Body of pancreas (tissue), 4 donors: Measurements from ENCODE around the gene PGGT1B. TPM values are rescaled to one million over a fixed set of nuclear protein-coding genes. Genes with fewer than 3 reads are reported as not detected.

Experiments used
- ATAC-seq: fragments of 150-250 bp; one replicate; pipeline ENCODE4 v1.9.1; 2016
- DNase-seq, 4 donors: peaks; one replicate each; pipeline ENCODE4 v3.0.0-alpha.2; 2019
- H3K27ac ChIP-seq, 4 donors: fragments of 200-600 bp; sonication (generic); 1 replicate in 3 of 4; 2 replicates in 1 of 4; pipeline versions ENCODE4 v1.5.1 to v1.6.1; 2016 to 2019; ENCODE audit warnings: mild to moderate bottlenecking in 1 of 4, mixed read lengths in 1 of 4, moderate library complexity in 1 of 4
- H3K27me3 ChIP-seq, 2 donors: fragments of 200-600 bp; sonication (generic); one replicate each; pipeline ENCODE4 v1.6.0; 2016; ENCODE audit warnings: mild to moderate bottlenecking in 1 of 2
- H3K36me3 ChIP-seq, 2 donors: fragments of 200-600 bp; sonication (generic); replicated peaks in 1 of 2; 2 replicates each; pipeline ENCODE4 v1.5.1; 2016; ENCODE audit warnings: low read depth in 2 of 2; ENCODE audit not compliant: insufficient read depth in 1 of 2
- H3K4me1 ChIP-seq: fragments of 200-600 bp; sonication (generic); one replicate; pipeline ENCODE4 v1.6.0; 2016
- H3K4me3 ChIP-seq, 2 donors: fragments of 200-600 bp; sonication (generic); 1 replicate in 1 of 2; 2 replicates in 1 of 2; pipeline ENCODE4 v1.5.1; 2016 to 2019
- H3K9me3 ChIP-seq, 3 donors: fragments of 200-600 bp; sonication (generic); 1 replicate in 2 of 3; 2 replicates in 1 of 3; pipeline ENCODE4 v1.5.1; 2016
- POLR2A ChIP-seq, 3 donors: fragments of 450-650 bp; IDR thresholded peaks; one replicate each; pipeline ENCODE4 v1.6.1; 2016; ENCODE audit warnings: antibody characterized with exemption in 3 of 3, mild to moderate bottlenecking in 2 of 3
- WGBS, 2 donors: methylation state at CpG; one replicate each; pipeline ENCODE4 v1.1.5; 2017; 5-methylcytosine and 5-hydroxymethylcytosine counted together
- intact Hi-C: fragments of 100-400 bp; cut with DNase I; formaldehyde crosslinking; loops from one replicate; pipeline ENCODE4 v1.15.1; 2023
- total RNA-seq, 2 donors: library from RNA; depleted of rRNA; stranded (reverse); fragments of >200 nt; gene quantifications; one replicate each; pipeline ENCODE4 v1.1.0, GENCODE V29; 2016
- TF ChIP-seq, protein P1 (sequence below), 7 experiments: fragments of 450-650 bp in 4 of 7; fragments of 200-600 bp in 3 of 7; sonication (generic) in 3 of 7; IDR thresholded peaks; one replicate each; pipeline ENCODE4 v1.5.1; 2016 to 2019; ENCODE audit warnings: antibody characterized with exemption in 7 of 7

The PGGT1B gene
- total RNA-seq, 2 donors from 2014 or later: 5.6 to 10.9 TPM

DNA sequence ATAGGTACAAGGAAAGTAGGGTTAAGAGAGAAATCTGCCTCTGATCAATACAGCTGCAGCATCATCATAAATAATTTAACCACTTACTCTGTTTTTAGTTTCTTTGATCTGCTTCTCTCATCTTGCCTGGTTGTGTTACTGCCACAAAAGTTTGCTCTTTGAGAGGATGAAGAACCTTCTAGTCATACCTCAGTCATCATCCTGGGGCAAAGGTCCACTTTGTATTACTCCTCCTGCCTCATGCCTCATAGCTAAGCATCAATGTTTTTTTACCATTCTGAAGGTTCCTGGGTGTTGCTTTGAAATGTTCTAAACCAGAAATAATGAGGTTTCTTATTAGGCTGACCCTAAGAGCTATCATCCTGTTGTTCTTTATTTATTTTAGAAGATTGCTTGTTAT lies 75.9 kb downstream of the PGGT1B start:
- ATAC-seq: no peak

DNA sequence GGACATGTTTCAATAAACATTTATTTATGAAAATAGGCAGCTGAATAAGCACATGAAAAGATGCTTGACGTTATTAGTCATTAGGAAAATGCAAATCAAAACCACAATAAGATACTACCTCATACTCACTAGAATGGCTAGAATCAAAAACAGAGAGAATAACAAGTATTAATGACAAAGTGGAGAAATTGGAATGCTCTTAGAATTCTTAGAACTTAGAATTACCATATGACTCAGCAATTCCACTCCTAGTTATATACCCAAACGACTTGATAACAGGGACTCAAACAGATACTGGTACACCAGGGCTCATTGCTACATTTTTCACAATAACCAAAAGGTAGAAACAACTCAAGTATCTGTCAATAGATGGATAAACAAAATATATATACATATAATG lies 77.9 kb downstream of the PGGT1B start:
- ATAC-seq (no peak), DNase-seq (no peak)
- no peak overlapping the region for H3K4me3 ChIP-seq
- peaks cover 0 to 23% of the 10 kb centered on the region in 2 donors for H3K27me3 ChIP-seq
- WGBS, 2 donors: 73 to 83% methylated on average over 2 of the region's 2 CpGs
- no peak overlapping the region for H3K27ac ChIP-seq
- H3K36me3 ChIP-seq: no peaks in the 10 kb centered on the region
- TF ChIP-seq POLR2A (IDR thresholded peaks at IDR 0.05): no peak
- TF ChIP-seq, protein P1, sequence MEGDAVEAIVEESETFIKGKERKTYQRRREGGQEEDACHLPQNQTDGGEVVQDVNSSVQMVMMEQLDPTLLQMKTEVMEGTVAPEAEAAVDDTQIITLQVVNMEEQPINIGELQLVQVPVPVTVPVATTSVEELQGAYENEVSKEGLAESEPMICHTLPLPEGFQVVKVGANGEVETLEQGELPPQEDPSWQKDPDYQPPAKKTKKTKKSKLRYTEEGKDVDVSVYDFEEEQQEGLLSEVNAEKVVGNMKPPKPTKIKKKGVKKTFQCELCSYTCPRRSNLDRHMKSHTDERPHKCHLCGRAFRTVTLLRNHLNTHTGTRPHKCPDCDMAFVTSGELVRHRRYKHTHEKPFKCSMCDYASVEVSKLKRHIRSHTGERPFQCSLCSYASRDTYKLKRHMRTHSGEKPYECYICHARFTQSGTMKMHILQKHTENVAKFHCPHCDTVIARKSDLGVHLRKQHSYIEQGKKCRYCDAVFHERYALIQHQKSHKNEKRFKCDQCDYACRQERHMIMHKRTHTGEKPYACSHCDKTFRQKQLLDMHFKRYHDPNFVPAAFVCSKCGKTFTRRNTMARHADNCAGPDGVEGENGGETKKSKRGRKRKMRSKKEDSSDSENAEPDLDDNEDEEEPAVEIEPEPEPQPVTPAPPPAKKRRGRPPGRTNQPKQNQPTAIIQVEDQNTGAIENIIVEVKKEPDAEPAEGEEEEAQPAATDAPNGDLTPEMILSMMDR (IDR thresholded peaks at IDR 0.05): no peak
- no peaks in the 10 kb centered on the region for H3K9me3 ChIP-seq
- intact Hi-C loops: no loop called here
- H3K4me1 ChIP-seq: peaks cover 10% of the 10 kb centered on the region

More for the DNA sequence above, 75.9 kb downstream of the PGGT1B start:
- H3K4me1 ChIP-seq: no peaks in the 10 kb centered on the region
- no peak for DNase-seq
- TF ChIP-seq POLR2A (IDR thresholded peaks at IDR 0.05): no peak
- TF ChIP-seq, protein P1 (IDR thresholded peaks at IDR 0.05): no peak
- intact Hi-C loops: no loop called here
- peaks cover 0 to 13% of the 10 kb centered on the region in 2 donors for H3K27me3 ChIP-seq
- no peak overlapping the region for H3K27ac ChIP-seq
- no peaks in the 10 kb centered on the region for H3K36me3 ChIP-seq
- no peak overlapping the region for H3K4me3 ChIP-seq
- no peaks in the 10 kb centered on the region for H3K9me3 ChIP-seq

DNA sequence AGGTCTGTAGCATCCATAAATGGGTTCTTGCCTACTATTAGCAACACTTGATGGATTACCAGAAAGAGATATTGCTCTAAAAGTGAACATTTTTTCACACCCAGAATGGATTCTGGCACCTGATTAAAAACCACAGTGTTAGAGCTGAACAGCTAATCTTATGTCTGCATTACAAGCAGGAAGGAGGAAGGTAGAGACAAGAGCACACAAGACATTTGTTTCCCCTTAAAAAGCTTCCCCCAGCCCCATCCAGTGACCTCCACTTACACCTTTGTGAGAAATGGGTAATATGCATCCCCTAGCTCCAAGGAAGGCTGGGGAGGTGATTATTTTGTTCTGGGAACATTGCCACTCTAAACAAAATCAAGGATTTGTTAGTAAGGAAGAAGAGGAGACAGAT lies 80.9 kb downstream of the PGGT1B start:
- H3K36me3 ChIP-seq: no peaks in the 10 kb centered on the region
- intact Hi-C loops: no loop called here
- no peak overlapping the region for H3K27ac ChIP-seq
- TF ChIP-seq POLR2A (IDR thresholded peaks at IDR 0.05): no peak
- TF ChIP-seq, protein P1 (IDR thresholded peaks at IDR 0.05): no peak
- H3K27me3 ChIP-seq: peaks cover 0 to 32% of the 10 kb centered on the region in 2 donors
- H3K4me1 ChIP-seq: peaks cover 18% of the 10 kb centered on the region
- H3K9me3 ChIP-seq: no peaks in the 10 kb centered on the region
- DNase-seq (no peak), ATAC-seq (no peak)
- H3K4me3 ChIP-seq: no peak overlapping the region

DNA sequence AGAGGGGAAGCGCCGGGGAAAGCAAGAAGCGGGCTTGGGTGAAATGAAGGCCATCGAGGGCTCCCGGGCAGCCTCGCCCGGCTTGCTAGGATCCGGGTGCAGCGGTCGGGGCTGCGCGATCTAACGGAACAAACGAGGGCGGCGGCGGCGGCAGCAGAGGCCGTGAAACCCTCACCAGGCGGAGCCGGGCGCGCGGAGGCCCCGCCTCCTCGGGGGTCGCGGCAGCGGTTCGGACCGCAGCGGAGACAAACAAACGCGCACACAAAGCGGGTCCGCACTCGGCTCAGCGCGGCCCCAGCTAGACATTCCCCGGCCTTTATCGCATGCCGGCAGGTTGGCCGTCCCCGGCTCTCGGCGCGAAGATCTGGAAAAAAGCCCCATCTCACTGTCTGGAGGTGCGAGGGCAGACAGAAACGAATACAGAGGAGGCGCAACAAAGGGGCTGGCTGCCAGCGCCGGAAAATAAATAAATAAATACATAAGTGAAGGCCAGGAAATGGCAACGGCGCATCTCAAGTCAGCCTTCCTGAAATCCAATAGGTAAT lies 82.4 kb downstream of the PGGT1B start:
- peaks cover 0 to 32% of the 10 kb centered on the region in 2 donors for H3K27me3 ChIP-seq
- peak overlapping the region; percentile 2 to 38 for H3K4me3 ChIP-seq
- H3K27ac ChIP-seq: no peak overlapping the region
- intact Hi-C loops: no loop called here
- no peaks in the 10 kb centered on the region for H3K36me3 ChIP-seq
- WGBS, 2 donors: 1 to 2% methylated on average over 37 to 54 of the region's 54 CpGs
- ATAC-seq (peak; percentile 70), DNase-seq (peak in 2 of 4 donors; percentile 23 to 41)
- H3K9me3 ChIP-seq: no peaks in the 10 kb centered on the region
- H3K4me1 ChIP-seq: peaks cover 18% of the 10 kb centered on the region
- TF ChIP-seq, protein P1 (IDR thresholded peaks at IDR 0.05): no peak
- TF ChIP-seq POLR2A (IDR thresholded peaks at IDR 0.05): no peak
